MM.1S (cell line): ENCODE data around the gene AURKB.

Experiments used
- DNase-seq: peaks from one replicate; pipeline ENCODE4 v3.0.0-alpha.2; 2015
- H2AFZ ChIP-seq: fragments of 300-600 bp; sonication (generic); 2 replicates; pipeline ENCODE4 v1.6.0; 2016; ENCODE audit warnings: antibody characterized with exemption, low read length
- H3F3A ChIP-seq: fragments of 300-600 bp; sonication (generic); 2 replicates; pipeline ENCODE4 v1.6.1; 2016; ENCODE audit warnings: mild to moderate bottlenecking, antibody characterized with exemption, low read length, moderate library complexity, mixed read lengths; ENCODE audit not compliant: insufficient read depth
- H3K27ac ChIP-seq: fragments of 300-600 bp; sonication (generic); 2 replicates; pipeline ENCODE4 v1.5.1; 2016; ENCODE audit warnings: mild to moderate bottlenecking, low read length
- H3K27me3 ChIP-seq: fragments of 300-600 bp; sonication (generic); replicated peaks from 2 replicates; pipeline ENCODE4 v1.6.0; 2016; ENCODE audit warnings: low read length; ENCODE audit not compliant: insufficient read depth
- H3K36me3 ChIP-seq: fragments of 300-600 bp; sonication (generic); replicated peaks from 2 replicates; pipeline ENCODE4 v1.6.1; 2016; ENCODE audit warnings: mild to moderate bottlenecking, low read length, mixed read lengths; ENCODE audit not compliant: insufficient read depth
- H3K4me1 ChIP-seq: fragments of 300-600 bp; sonication (generic); 2 replicates; pipeline ENCODE4 v1.6.1; 2016; ENCODE audit warnings: low read length, mixed read lengths
- H3K4me2 ChIP-seq: fragments of 300-600 bp; sonication (generic); 2 replicates; pipeline ENCODE4 v1.6.0; 2016; ENCODE audit warnings: low read depth, low read length
- H3K4me3 ChIP-seq: fragments of 300-600 bp; sonication (generic); 2 replicates; pipeline ENCODE4 v1.5.1; 2016; ENCODE audit warnings: low read length, mixed read lengths
- H3K79me2 ChIP-seq: fragments of 300-600 bp; sonication (generic); 2 replicates; pipeline ENCODE4 v1.6.1; 2016; ENCODE audit warnings: mixed run types, low read length, mixed read lengths
- H3K9ac ChIP-seq: fragments of 300-600 bp; sonication (generic); 2 replicates; pipeline ENCODE4 v1.6.1; 2016; ENCODE audit warnings: low read length, mixed read lengths
- H3K9me2 ChIP-seq: fragments of 300-600 bp; sonication (generic); replicated peaks from 2 replicates; pipeline ENCODE4 v1.6.1; 2016; ENCODE audit warnings: mild to moderate bottlenecking, low read length, mixed read lengths; ENCODE audit not compliant: insufficient read depth
- H3K9me3 ChIP-seq: fragments of 300-600 bp; sonication (generic); replicated peaks from 2 replicates; pipeline ENCODE4 v1.6.1; 2016; ENCODE audit warnings: mild to moderate bottlenecking, low read length, mixed read lengths; ENCODE audit not compliant: insufficient read depth
- H4K20me1 ChIP-seq: fragments of 300-600 bp; sonication (generic); 2 replicates; pipeline ENCODE4 v1.6.1; 2016; ENCODE audit warnings: mild to moderate bottlenecking, low read length, moderate library complexity, mixed read lengths; ENCODE audit not compliant: insufficient read depth
- EZH2 ChIP-seq: fragments of 300-600 bp; sonication (generic); optimal IDR thresholded peaks from 2 replicates; pipeline ENCODE3; 2017; ENCODE audit warnings: low read depth, mild to moderate bottlenecking, antibody characterized with exemption, low read length, mixed read lengths
- EZH2phosphoT487 ChIP-seq: fragments of 300-600 bp; sonication (generic); IDR thresholded peaks from 2 replicates; pipeline ENCODE4 v1.6.1; 2018; ENCODE audit warnings: antibody characterized with exemption, low read length
- TF ChIP-seq, protein P1 (sequence below): fragments of 300-600 bp; sonication (generic); IDR thresholded peaks from 2 replicates; pipeline ENCODE4 v1.5.1; 2016; ENCODE audit warnings: antibody characterized with exemption, low read length, mixed read lengths

AURKB gene

DNA sequence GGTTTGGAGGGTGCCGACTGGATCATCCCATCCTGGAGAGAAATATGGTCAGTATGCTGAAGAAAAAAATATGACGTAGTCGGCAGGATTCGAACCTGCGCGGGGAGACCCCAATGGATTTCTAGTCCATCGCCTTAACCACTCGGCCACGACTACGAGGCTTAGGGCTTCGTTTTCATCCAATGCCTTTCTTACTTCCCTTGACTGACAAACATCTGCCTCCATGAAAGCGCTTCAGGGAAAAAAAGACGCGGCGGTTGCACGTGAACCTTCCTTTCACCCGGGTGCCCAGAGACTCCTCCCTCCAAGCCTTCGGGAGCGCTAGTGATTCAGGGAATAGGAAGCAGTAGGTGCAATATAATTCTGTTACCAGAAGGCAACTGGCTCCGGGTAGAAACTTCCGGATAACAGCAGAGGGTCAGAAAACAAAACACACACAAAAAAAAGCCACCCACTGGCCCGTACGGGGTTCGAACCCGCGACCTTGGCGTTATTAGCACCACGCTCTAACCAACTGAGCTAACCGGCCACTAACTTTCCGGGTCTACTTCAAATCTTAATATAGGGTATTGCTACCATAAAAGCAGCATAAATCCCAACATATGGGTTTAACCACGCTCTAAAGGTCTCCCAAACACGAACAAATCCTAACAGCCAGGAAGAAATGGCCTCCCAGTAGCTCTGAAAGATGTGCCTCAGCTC is 16.3 kb upstream of the AURKB start:
- no peak overlapping the region for H3K4me3 ChIP-seq
- H2AFZ ChIP-seq, result no peak overlapping the region
- no peaks in the 10 kb centered on the region for H3K9me2 ChIP-seq
- H3K4me2 ChIP-seq, result no peak overlapping the region
- peaks cover 5% of the 10 kb centered on the region; the same call in 1 of the 2 replicates for H3K4me1 ChIP-seq
- no peak overlapping the region for H3K9ac ChIP-seq
- TF ChIP-seq, protein P1, sequence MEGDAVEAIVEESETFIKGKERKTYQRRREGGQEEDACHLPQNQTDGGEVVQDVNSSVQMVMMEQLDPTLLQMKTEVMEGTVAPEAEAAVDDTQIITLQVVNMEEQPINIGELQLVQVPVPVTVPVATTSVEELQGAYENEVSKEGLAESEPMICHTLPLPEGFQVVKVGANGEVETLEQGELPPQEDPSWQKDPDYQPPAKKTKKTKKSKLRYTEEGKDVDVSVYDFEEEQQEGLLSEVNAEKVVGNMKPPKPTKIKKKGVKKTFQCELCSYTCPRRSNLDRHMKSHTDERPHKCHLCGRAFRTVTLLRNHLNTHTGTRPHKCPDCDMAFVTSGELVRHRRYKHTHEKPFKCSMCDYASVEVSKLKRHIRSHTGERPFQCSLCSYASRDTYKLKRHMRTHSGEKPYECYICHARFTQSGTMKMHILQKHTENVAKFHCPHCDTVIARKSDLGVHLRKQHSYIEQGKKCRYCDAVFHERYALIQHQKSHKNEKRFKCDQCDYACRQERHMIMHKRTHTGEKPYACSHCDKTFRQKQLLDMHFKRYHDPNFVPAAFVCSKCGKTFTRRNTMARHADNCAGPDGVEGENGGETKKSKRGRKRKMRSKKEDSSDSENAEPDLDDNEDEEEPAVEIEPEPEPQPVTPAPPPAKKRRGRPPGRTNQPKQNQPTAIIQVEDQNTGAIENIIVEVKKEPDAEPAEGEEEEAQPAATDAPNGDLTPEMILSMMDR, result no peak
- TF ChIP-seq EZH2phosphoT487 (no peak), EZH2 (no peak)
- 0 out of 2 replicates have a peak, but pooled peaks cover 22% of the 10 kb centered on the region for H3K36me3 ChIP-seq
- H3K27me3 ChIP-seq, result no peaks in the 10 kb centered on the region
- no peaks in the 10 kb centered on the region for H3K9me3 ChIP-seq
- no peaks in the 10 kb centered on the region for H3K79me2 ChIP-seq
- DNase-seq, result no peak
- peaks cover 23% of the 10 kb centered on the region for H3F3A ChIP-seq
- H4K20me1 ChIP-seq, result no peaks in the 10 kb centered on the region
- H3K27ac ChIP-seq, result no peak overlapping the region

GRCh38 chr17:8225813-8226535 is 15.6 kb upstream of the AURKB start:
- Histone ChIP-seq H2AFZ (no peak overlapping the region), H3K4me3 (no peak overlapping the region), H3K9me2 (no peaks in the 10 kb centered on the region), H3F3A (peaks cover 30% of the 10 kb centered on the region), H3K79me2 (no peaks in the 10 kb centered on the region), H3K4me1 (peaks cover 5% of the 10 kb centered on the region; the same call in 1 of the 2 replicates), H3K4me2 (no peak overlapping the region), H3K9me3 (no peaks in the 10 kb centered on the region), H3K27me3 (no peaks in the 10 kb centered on the region), H3K36me3 (0 out of 2 replicates have a peak, but pooled peaks cover 17% of the 10 kb centered on the region), H4K20me1 (no peaks in the 10 kb centered on the region), H3K9ac (no peak overlapping the region), H3K27ac (no peak overlapping the region)
- TF ChIP-seq EZH2phosphoT487 (no peak), EZH2 (no peak)
- TF ChIP-seq, protein P1, result no peak
- no peak for DNase-seq

DNA sequence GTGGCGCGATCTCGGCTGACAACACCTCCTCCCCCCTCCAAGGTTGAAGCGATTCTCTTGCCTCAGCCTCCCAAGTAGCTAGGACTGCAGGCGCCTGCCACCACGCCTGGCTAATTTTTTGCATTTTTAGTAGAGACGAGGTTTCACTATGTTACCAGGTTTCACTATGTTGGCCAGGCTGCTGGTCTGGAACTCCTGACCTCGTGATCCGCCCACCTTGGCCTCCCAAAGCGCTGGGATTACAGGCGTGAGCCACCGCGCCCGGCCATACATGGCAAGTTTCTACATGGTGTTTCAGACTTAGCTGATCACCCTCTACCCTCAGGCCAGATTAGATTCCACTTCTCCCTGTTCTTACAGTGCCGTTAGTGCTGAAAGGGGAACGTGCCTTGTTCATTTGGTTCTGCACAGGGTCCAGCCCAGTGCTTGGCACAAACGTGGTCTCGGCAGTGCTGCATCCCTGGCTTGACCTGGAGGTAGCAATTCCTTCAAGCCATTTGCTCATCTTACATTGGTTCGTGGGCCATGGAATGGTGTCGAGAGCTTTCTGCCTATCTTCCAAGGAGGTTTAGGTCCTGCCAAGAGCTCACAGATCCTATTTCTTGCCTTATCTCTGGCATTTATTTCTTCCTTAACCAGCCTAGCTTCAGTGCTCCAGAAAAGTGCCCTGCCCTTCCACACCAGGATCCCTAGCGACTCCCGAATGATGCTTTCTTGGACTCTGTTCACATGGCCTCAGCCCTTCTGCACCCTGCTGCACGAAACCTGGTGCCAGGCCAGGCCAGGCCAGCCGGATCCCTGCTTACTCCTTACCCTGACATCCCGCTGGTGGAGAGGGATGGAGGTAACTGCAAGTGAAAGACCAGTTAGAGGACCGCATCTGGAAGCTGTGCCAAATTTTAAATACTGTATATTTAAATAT is 14.8 kb upstream of the AURKB start:
- H3K27ac ChIP-seq, result no peak overlapping the region
- peaks cover 5% of the 10 kb centered on the region; the same call in 1 of the 2 replicates for H3K4me1 ChIP-seq
- H3K9me3 ChIP-seq, result no peaks in the 10 kb centered on the region
- no peaks in the 10 kb centered on the region for H3K79me2 ChIP-seq
- TF ChIP-seq EZH2phosphoT487, result no peak
- TF ChIP-seq, protein P1, result no peak
- TF ChIP-seq EZH2, result no peak
- H2AFZ ChIP-seq, result no peak overlapping the region
- H3K9me2 ChIP-seq, result no peaks in the 10 kb centered on the region
- no peak overlapping the region for H3K4me3 ChIP-seq
- H3K27me3 ChIP-seq, result no peaks in the 10 kb centered on the region
- no peak for DNase-seq
- H4K20me1 ChIP-seq, result no peaks in the 10 kb centered on the region
- H3K9ac ChIP-seq, result no peak overlapping the region
- no peak overlapping the region for H3K4me2 ChIP-seq
- H3K36me3 ChIP-seq, result 0 out of 2 replicates have a peak, but pooled peaks cover 17% of the 10 kb centered on the region
- H3F3A ChIP-seq, result peaks cover 38% of the 10 kb centered on the region
